GM12891 (cell line): Measurements from ENCODE around the gene C8G.

Experiments
- PAX5 ChIP-seq: IDR thresholded peaks from 2 replicates; pipeline ENCODE4 v1.6.1; 2011; ENCODE audit warnings: low read length, moderate library complexity, mild to moderate bottlenecking; ENCODE audit not compliant: insufficient read depth, severe bottlenecking
- POLR2A ChIP-seq: IDR thresholded peaks from 2 replicates; pipeline ENCODE4 v1.6.1; 2011; ENCODE audit warnings: low read depth, low read length, control low read depth
- POLR2AphosphoS5 ChIP-seq: IDR thresholded peaks from 2 replicates; pipeline ENCODE4 v1.6.1; 2011; ENCODE audit warnings: low read depth, low read length, control low read depth
- POU2F2 ChIP-seq: IDR thresholded peaks from 2 replicates; pipeline ENCODE4 v1.6.1; 2011; ENCODE audit warnings: low read depth, mild to moderate bottlenecking, control low read depth, low read length, moderate library complexity
- SPI1 ChIP-seq: IDR thresholded peaks from 2 replicates; pipeline ENCODE4 v1.6.1; 2011; ENCODE audit warnings: low read depth, low read length, control low read depth
- TAF1 ChIP-seq: IDR thresholded peaks from 2 replicates; pipeline ENCODE4 v1.6.1; 2011; ENCODE audit warnings: low read depth, low read length, control low read depth

DNA sequence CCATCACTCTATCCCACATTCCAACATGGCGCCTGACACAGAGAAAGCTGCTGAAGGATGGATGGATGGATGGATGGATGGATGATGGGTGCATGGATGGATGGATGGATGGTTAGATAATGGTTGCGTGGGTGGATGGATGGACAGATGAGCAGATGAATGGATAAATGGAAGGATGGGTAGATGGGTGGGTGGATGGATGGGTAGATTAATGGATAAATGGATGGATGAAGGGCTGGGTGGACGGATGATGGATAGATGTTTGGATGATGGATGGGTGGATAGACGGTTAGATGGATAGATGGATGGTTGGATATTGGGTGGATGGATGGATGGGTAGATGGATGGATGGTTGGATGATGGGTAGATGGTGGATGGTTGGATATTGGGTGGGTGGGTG lies 11.6 kb downstream of the C8G start:
- TF ChIP-seq POLR2A (no peak), POLR2AphosphoS5 (no peak), TAF1 (no peak), POU2F2 (no peak), SPI1 (no peak), PAX5 (no peak)
